Measurements from ENCODE around the gene TTC34. TPM values are rescaled to one million over a fixed set of nuclear protein-coding genes. Genes with fewer than 3 reads are reported as not detected.
A peak's percentile ranks its signal among the peaks of the same experiment; 100 is the strongest.

TTC34 gene
- total and polyA plus RNA-seq, 2 of the 13 experiments (the other 11 are each of a cell fraction or from before 2014, with no cell fraction given): 0.07 to 0.11 TPM

- ChIA-PET POLR2A (no interaction called here), CTCF (ENCODE audit: low intra/inter-chr PET ratio, low total read pairs) (no interaction called here)
Observed at GRCh38 chr1:2805801-2806430, 4.4 kb upstream of the TTC34 start.

DNA sequence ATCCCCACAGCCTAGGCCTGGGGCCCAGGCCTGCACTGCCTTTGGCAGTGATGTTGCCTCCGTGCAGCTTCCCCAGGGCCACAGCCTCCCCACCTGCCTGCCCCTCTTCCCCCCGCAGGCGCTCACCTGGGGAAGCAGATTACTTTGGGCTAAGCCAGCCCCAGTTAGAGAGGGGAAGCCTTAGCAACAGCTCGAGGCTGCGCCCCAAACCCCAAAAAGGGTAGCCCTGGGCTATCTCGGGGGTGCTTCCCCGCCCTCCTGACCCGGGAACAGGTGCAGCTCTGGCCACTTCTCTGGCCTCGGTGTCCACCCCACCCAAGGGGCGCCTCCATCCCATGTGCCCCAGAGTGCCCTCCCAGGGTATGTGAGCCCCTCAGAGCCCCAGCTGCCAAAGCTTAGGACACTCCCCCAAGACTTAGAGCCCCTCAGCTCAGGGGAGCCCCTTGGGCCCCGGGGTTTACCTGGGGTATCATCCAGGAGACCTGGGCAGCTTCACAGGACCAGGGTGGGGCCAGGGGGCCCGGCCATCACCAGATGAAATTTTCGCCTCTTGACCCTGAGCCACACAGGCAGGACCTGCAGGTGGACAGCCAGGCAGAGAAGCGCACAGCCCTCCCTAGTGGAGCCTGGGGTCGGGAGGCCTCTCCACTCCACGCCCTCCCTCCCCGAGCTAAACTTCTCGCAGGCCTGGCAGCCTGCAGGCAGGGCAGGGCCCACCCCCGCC lies 3.3 kb upstream of the TTC34 start:
- Histone ChIP-seq H3K27ac (ENCODE audit: extremely low read length, insufficient read depth, low read length) (no peak overlapping the region), H3K36me3 (replicated peaks in 1 of 2; ENCODE audit: control insufficient read depth in 1 of 2, insufficient read depth in 2 of 2, low read length in 2 of 2) (no peaks in the 10 kb centered on the region), H3K4me1 (ENCODE audit: insufficient read depth, low read length) (no peaks in the 10 kb centered on the region), H3K9me3 (ENCODE audit: low read length) (no peaks in the 10 kb centered on the region), H4K20me1 (ENCODE audit: insufficient read depth, low read length) (no peaks in the 10 kb centered on the region), H3K27me3 (ENCODE audit: control insufficient read depth in 1 of 2, insufficient read depth in 2 of 2, low read length in 2 of 2) (peaks cover 25 to 76% of the 10 kb centered on the region in 2 experiments), H3K79me2 (ENCODE audit: insufficient read depth, low read length) (no peaks in the 10 kb centered on the region), H2AFZ (ENCODE audit: low read length) (no peak overlapping the region), H3K4me2 (ENCODE audit: low read depth, low read length) (no peak overlapping the region), H3K4me3 (replicated peaks in 1 of 3; ENCODE audit: insufficient read depth in 1 of 3, low read depth in 2 of 3, low read length in 3 of 3) (no peak overlapping the region), H3K9ac (ENCODE audit: insufficient read depth, low read depth, low read length) (no peak overlapping the region)
- BruUV-seq (replicated peaks): no TSS peak
- ATAC-seq (no peak), FAIRE-seq (no peak), DNase-seq (ENCODE audit: low spot score) (no peak)
- intact Hi-C loops (cut with micrococcal nuclease; ENCODE audit: unreplicated experiment) (no loop called here), in situ Hi-C loops (cut with HindIII; ENCODE audit: extremely low pct_ligation_motif_present, low pct_unique_long_range_greater_than_20kb) (no loop called here)
- POLR2A ChIA-PET: no interaction called here
- 0% methylated on average over 1 of the region's 19 CpGs for WGBS (ENCODE audit: low lambda C conversion rate)
- CTCF ChIA-PET (ENCODE audit: low intra/inter-chr PET ratio, low total read pairs): no interaction called here
- TF ChIP-seq GATA4 (IDR thresholded peaks at IDR 0.05; ENCODE audit: borderline replicate concordance, low read depth) (no peak), ARNT (IDR thresholded peaks at IDR 0.05) (no peak), ATF5 (CRISPR knock-in tag; IDR thresholded peaks at IDR 0.05; ENCODE audit: low read depth) (no peak), FOXC1 (CRISPR knock-in tag; IDR thresholded peaks at IDR 0.05; ENCODE audit: borderline replicate concordance) (no peak), PCBP2 (optimal IDR thresholded peaks at IDR 0.05; ENCODE audit: low read depth, low read length, poor library complexity, severe bottlenecking) (no peak), NR3C1 (CRISPR knock-in tag; IDR thresholded peaks at IDR 0.05) (no peak), ZNF501 (CRISPR knock-in tag; IDR thresholded peaks at IDR 0.05) (no peak), ATAD3A (CRISPR knock-in tag; IDR thresholded peaks at IDR 0.05) (no peak), RERE (CRISPR knock-in tag; IDR thresholded peaks at IDR 0.05; ENCODE audit: low read depth) (no peak), RFX5 (IDR thresholded peaks at IDR 0.05; ENCODE audit: low read depth, low read length) (no peak)

More at GRCh38 chr1:2805801-2806430, 4.4 kb upstream of the TTC34 start:
- no TSS peak for BruUV-seq (replicated peaks)
- Histone ChIP-seq H3K27me3 (ENCODE audit: control insufficient read depth in 1 of 2, insufficient read depth in 2 of 2, low read length in 2 of 2) (peaks cover 24 to 76% of the 10 kb centered on the region in 2 experiments), H3K9ac (ENCODE audit: insufficient read depth, low read depth, low read length) (no peak overlapping the region), H2AFZ (ENCODE audit: low read length) (no peak overlapping the region), H3K27ac (ENCODE audit: extremely low read length, insufficient read depth, low read length) (no peak overlapping the region), H3K4me3 (replicated peaks in 1 of 3; ENCODE audit: insufficient read depth in 1 of 3, low read depth in 2 of 3, low read length in 3 of 3) (no peak overlapping the region), H3K4me2 (ENCODE audit: low read depth, low read length) (no peak overlapping the region), H3K9me3 (ENCODE audit: low read length) (no peaks in the 10 kb centered on the region), H4K20me1 (ENCODE audit: insufficient read depth, low read length) (no peaks in the 10 kb centered on the region), H3K36me3 (replicated peaks in 1 of 2; ENCODE audit: control insufficient read depth in 1 of 2, insufficient read depth in 2 of 2, low read length in 2 of 2) (no peaks in the 10 kb centered on the region), H3K79me2 (ENCODE audit: insufficient read depth, low read length) (no peaks in the 10 kb centered on the region), H3K4me1 (ENCODE audit: insufficient read depth, low read length) (peaks cover 8% of the 10 kb centered on the region)
- intact Hi-C loops (cut with micrococcal nuclease; ENCODE audit: unreplicated experiment): no loop called here
- 10% methylated on average over 13 of the region's 25 CpGs for WGBS (ENCODE audit: low lambda C conversion rate)
- DNase-seq (ENCODE audit: low spot score) (no peak), ATAC-seq (no peak), FAIRE-seq (no peak)
- TF ChIP-seq EZH2 (conservative IDR thresholded peaks at IDR 0.05; ENCODE audit: low read depth, low read length) (0 out of 2 replicates have a peak, but pooled peaks have one; percentile 38), DPF2 (CRISPR knock-in tag; IDR thresholded peaks at IDR 0.05; ENCODE audit: borderline replicate concordance, low read depth) (no peak), AKAP8 (CRISPR knock-in tag; IDR thresholded peaks at IDR 0.05) (no peak), MBNL3 (CRISPR knock-in tag; conservative IDR thresholded peaks at IDR 0.05) (no peak)
- in situ Hi-C loops (cut with HindIII; ENCODE audit: extremely low pct_ligation_motif_present, low pct_unique_long_range_greater_than_20kb): no loop called here

Data from HepG2 (cell line).